GM18508 (cell line): ENCODE data around the gene RALGAPA1.

Source experiments
- ATAC-seq: cut with Tn5 transposase; IDR thresholded peaks from one replicate; pipeline ENCODE4 v1.9.1; 2021; ENCODE audit warnings: moderate number of reproducible peaks; ENCODE audit not compliant: insufficient read depth, unreplicated experiment

Gene RALGAPA1

DNA sequence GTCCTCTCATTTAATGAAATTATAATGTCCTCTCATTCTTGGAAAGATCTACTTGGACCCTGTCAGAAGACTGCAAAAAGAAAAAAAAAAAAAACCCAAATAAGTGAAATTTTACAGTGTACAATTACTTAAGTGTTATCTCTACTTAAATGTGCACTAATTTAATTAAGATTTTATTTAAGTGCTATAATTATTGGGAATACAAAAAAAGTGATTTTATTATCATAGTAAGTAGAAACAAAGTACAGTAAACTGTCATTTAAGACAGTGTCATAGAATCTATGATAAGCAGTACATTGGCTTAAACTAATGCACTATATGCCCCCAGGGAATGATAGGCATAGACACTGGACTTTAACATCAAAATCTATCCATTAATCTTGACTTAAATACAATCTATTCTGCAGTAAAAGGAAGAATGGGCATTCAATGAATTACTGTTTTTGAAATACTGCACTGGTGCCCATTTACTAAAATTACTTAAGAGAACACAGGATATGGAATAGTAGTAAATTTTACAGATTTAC, 251.8 kb downstream of the RALGAPA1 start:
- ATAC-seq, result no peak

DNA sequence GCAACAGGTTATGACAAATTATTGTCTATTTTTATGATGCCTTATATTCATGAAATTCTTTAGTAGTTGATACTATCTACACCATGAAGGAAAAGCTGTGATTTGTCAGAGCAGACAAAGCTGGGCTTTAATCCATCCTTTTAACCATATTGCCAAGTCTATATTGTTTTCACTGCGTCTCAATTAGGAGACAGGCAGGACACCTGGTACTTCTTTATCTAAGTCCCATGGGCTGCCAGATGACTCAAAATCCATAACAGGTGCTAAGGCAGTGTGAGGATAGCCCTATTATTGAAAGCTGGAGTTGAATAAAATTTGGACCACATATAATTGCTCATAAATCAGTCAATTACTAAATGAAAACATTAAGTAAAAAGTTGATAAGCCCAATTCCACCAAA, 252.5 kb downstream of the RALGAPA1 start:
- ATAC-seq, result no peak

DNA sequence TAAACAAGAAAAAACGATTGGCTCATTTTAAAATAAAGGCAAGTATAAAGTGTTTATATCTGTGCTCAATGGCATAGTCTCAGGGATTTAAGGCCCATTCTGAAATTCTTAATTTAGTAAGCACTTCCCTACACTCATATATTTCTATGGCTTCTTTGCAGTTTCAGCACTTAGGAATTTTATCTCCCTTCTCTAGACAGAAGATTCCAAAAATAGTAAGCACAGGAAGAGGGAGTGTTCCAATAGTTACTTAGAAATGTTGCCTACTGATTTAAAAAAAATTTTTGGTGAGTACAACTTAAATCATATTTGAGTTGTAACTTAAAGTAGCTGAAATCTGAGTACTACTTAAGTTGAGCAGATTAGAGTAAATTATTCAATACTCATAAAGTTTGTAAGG, 255.3 kb downstream of the RALGAPA1 start:
- ATAC-seq, result no peak

DNA sequence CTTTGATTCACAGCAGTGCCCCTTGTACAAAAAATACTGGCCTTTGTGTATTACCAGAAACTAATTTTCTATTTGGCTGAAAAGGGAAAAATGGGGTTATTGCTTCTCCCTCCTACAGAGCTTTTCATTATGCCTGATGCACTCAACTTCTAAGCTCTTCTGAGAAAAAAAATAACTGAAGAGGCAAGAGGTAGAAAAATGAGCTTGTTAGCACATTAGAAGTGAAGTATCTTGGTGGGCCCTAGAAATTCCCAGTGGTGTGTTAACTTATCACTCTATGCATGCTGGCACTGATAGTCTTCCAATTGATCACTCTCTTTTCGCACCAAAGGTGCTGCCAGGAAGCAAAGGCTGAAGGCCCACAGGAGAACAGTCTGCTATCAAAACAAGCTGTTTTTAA, 258.0 kb downstream of the RALGAPA1 start:
- no peak for ATAC-seq

DNA sequence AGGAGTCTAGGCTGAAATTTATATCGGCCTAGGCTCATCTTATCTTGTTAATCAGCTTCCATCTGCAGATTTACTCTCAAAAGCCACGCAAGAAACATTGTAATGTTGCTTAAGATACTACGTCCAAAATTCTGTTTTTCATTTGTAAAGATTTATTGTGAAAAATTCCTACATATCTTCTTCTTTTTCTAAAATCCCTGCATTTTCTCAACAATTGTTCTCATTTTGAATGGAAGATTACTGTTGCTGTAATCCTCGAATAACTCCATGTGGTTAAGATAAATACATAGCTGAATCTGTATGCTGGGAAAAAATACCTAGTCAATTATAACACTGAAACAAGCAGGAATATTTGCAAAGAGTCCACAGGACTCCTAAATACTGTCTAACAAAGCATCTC, 259.5 kb downstream of the RALGAPA1 start:
- ATAC-seq, result no peak

DNA sequence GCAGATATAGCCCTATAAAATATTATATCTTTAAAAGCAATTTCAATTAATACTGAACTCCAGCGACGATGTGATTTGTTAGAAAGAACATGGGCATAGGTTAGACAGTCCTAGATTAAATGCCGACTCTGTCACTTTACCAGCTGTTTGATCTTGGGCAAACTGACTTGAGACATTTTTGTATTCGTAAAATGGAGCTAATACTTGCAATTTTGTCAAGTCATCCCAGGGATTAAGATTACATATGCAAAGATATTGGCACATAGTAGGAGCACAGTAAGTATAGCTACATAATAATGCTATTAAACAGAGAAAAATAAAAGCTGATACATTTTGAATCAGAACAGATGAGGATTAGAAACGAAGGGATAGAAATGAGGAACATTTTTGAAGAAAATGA, 266.1 kb downstream of the RALGAPA1 start:
- ATAC-seq, result no peak

DNA sequence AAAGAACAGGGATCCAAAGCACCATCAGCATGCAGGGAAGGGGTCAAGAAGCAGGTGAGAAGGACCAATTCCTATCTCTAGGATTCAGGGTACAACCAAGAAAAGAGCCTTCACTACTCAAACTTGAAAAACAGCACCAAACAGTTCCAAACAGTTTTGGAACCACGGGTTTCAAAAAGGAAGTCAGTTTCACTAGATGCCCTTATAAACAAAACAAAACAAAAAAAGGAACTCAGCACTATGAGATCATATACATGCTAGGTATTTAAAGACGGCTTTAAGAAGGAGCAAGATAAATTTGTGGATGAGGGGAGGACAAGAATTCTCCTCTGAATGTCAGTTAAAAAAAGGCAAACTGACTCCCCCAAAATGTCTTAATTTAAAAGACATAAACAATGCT, 269.1 kb downstream of the RALGAPA1 start:
- no peak for ATAC-seq

DNA sequence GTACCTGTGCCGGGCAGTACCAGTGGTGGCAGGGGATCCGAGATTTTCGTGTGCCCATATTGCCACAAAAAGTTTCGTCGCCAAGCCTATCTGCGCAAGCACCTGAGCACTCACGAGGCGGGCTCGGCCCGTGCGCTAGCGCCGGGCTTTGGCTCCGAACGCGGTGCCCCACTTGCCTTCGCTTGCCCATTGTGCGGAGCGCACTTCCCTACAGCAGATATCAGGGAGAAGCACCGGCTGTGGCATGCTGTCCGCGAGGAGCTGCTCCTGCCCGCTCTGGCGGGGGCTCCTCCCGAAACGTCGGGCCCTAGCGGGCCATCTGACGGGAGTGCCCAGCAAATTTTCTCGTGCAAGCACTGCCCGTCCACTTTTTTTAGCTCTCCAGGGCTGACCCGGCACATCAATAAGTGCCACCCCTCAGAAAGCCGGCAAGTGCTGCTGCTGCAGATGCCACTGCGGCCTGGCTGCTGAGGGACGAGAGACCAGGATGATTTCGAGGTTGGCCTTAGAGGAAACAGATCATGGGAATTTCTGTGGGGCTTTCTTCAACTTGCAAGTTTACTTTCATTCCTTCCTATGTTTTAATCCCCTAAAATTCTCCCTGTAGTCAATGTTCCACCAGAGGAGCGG, 273.5 kb downstream of the RALGAPA1 start:
- ATAC-seq, result no peak

DNA sequence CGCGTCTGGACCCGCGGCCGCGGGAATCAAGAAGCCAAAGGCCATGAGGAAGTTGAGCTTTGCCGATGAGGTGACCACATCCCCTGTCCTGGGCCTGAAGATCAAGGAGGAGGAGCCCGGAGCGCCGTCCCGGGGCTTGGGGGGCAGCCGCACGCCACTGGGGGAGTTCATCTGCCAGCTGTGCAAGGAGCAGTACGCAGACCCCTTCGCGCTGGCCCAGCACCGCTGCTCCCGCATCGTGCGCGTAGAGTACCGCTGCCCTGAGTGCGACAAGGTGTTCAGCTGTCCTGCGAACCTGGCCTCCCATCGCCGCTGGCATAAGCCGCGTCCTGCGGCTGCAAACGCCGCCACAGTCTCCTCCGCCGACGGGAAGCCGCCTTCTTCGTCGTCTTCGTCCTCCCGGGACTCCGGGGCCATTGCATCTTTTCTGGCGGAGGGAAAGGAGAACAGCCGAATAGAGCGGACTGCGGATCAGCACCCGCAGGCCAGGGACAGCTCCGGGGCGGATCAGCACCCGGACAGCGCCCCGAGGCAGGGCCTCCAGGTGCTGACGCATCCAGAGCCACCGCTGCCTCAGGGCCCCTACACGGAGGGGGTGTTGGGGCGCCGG, 274.1 kb downstream of the RALGAPA1 start:
- no peak for ATAC-seq

DNA sequence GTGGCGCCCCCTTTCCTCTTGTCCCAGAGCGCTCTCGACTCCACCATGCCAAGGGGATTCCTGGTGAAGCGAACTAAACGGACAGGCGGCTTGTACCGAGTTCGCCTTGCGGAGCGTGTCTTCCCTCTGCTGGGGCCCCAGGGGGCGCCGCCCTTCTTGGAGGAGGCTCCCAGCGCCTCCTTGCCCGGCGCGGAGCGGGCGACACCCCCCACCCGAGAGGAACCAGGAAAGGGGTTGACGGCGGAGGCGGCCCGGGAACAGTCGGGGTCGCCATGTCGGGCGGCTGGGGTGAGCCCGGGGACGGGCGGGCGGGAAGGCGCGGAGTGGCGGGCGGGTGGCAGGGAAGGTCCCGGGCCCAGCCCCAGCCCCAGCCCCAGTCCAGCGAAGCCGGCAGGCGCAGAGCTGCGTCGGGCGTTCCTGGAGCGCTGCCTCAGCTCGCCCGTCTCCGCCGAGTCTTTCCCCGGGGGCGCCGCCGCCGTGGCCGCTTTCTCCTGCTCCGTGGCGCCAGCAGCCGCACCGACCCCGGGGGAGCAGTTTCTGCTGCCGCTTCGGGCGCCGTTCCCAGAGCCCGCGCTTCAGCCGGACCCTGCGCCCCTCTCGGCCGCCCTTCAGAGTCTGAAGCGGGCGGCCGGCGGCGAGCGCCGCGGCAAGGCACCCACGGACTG, 274.8 kb downstream of the RALGAPA1 start:
- ATAC-seq, result no peak

DNA sequence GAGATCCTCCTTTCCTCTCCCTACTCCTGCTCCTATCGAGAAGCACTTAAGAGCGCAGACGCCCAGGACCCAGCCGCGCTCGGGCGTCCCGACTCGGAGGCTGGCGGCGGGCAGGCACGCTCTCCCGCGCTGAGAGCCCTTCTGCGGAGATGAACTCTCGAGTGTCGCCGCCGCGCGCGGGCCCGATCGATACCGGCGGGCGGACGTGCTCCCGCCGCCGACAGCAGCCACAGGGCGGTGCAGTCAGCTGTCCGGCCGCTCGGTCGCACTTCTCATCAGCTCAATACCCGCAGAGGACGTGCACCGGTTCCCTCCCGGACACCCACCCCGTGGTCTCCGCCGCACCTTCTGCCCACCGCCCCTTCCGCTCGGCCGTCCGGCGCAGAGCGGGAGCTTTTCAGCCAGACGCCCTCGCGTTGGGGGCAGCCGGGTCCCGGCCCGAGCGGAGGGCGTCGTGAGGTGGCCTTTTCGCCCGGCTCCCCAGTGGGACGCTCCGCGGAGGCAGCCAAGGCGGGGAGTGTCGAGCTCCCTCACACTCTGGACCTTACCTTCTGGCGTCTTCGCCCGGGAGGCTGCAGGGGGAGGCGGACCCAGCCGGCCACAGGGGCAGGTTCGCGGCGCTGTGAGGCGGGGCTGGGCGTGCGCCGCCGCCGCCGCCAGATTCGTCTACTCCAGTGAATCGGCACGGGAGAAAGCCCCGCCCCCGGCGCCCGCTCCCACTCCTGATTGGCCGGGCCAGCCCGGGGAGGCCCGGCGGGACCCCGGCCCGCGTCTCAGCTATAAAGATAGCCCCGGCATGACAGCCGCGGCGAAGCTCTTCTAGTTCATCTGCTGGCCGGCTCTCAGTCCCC, 275.5 kb downstream of the RALGAPA1 start, which contains the start of gene INSM2:
Gene INSM2, plus strand, starts transcription at position 808 of the 851 bp plus-strand sequence. CDS start 89 bp downstream, outside the sequence.
- no peak for ATAC-seq

DNA sequence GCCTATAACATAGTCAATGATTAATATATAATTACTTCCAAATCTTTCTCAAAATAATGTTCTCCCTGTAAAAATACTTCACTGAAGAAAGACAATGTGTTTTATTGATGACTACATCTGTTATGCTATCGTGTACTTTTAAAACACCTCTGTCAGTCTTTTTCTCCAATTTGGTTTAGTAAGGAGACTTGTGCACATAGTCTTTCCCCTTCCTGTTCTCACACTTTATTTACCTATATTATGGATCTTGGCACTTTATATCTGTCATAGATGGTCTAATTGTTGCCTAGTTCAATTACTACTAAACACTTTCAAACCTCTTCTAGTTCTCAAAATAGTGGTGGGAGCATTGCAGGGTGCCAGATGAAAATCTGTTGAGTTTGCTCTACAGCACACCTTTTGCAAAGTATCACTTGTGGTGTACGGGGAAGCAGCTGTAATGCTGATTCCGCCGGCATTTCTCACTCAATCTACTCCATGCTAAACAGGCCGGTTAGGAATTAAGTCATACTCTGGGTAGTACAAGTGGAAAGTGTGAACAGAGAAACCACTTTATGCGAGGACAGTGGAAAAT, 276.2 kb downstream of the RALGAPA1 start:
- ATAC-seq, result no peak

DNA sequence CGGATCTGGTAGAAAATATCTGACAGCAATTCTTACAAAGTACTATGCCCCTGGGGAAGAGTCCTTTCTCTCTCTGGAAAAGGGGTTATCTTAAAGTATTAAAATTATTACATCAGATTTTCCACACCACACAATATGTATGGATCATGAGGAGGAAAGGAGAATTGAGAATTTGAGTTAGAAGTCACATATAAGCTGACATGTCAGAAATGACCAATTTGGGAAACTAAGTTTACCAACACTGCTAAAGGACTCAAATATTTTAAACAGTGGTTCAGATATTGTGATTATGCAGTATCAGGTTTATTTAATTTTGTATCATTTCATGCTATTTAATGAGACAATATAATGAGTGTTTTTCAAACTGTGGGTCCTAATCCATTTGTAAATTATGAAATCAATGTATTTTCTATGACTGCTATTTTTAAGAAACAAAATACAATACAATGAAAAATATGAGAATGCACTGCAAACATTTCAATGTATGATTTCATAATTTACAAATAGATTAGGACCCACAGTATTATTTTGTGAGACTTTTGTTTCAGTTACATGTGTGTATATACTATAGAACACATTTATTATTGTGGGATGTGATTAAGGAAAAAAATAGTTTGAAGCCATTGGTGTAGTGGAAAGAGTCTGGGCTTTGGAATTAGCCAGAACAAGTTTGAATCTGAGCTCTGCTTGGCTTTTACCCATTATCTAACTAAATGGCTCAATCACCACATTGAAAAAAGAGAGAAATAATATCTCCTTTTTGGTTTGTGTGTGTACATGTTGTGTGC, 276.9 kb downstream of the RALGAPA1 start:
- no peak for ATAC-seq

DNA sequence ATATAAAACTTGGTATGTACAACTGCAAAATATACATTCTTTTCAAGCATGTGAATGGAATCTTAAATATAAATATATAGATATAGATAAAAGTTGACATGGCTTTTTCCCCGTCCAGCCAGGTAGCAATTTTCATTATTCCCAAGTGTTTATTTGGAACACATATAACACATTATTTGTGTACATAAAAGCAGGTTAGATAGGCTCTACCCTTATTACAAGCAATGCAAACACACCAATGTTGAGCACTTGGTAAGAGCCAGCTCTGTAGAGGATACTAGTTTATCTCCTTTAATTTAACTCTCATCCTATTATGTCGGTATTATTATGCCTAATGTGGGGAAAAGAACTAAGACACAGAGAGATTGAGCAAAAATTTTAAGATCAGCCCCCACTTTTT, 282.1 kb downstream of the RALGAPA1 start:
- no peak for ATAC-seq

DNA sequence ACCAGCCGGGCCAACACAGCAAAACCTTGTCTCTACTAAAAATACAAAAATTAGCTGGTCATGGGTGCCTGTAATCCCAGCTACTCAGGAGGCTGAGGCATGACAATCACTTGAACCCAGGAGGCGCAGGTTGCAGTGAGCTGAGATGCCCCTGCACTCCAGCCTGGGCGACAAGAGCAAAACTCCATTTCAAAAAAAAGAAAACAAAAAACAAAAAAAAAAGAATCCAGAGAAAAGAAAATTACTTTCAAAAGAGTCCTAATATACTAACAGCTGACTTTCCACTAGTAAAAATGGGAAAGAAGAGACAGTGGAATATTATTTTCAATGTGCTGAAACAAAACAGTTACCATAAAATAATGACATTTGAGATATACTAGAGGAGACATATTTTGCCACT, 283.4 kb downstream of the RALGAPA1 start:
- ATAC-seq, result no peak

DNA sequence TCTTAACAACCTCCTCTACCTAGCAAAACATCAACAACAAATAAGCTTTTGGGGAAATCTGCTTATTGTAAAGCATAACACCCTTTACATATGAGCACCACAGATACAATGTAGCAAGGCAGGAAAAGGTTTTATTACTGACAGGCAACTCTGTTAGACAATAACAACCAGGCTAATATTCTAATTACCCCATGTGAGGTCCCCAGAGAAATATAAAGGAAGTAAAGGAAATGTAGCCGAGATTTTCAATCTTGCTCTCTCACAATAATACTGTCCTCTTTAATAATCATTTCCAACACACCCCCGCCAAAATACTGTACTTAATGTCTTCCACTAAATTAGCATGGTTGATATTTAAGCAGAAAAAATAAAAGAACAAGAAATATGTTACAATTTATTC, 289.1 kb downstream of the RALGAPA1 start:
- ATAC-seq, result no peak

DNA sequence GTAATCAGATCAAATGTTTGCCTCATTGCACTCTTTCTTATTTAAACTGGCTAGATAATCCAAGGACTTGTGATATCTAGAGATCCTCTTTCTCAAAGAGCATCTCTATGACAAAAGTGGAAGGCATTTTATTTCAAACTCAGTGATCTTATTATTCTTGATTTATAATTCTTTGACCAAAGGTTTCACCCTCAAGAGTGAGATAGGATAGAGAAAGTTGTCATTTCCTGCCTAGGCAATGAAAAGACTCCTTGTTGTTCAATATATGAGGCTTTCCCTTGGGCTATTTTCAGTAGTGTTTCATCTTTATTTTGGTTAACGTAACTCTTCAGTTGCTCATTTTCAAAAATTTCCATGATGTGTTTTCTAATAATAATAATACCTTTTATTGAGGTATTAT, 293.2 kb downstream of the RALGAPA1 start:
- no peak for ATAC-seq

DNA sequence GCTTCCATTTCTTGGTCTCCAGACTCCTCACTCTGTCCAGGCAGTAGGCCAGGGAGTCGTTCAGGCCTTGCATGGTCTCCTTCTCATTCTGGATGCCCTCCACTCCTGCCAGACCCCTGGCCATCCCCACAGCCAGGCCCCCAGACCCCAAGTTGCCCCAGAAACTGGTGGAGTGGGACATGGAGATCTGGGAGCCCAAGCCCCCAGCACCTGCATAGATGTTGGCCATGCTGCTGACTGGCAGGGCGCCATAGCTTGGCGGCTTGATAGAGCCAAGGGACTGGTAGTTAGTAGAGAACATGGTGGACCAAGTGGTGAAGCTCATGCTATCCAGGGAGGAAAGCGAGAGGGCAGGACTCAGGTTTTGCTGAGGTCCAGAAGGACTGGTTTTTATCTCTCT, 296.3 kb downstream of the RALGAPA1 start:
- no peak for ATAC-seq

DNA sequence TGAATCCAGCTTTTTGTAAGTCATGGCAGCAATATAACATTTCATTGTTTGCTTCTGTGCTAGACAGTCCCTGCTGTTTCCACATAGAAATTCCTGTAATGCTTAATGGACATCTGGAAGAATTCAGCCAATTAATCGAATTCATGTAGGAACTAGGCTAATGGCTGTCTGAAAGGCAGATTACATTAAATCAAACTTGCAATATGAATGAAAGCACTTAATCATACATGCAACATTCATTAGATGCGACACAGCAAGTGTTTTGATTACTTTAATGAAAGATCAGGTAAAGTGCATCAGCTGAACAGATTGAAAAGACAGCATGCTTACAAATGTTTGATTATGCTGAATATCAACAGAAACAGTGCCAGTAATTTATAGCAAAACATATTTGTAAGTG, 299.2 kb downstream of the RALGAPA1 start:
- ATAC-seq, result no peak

DNA sequence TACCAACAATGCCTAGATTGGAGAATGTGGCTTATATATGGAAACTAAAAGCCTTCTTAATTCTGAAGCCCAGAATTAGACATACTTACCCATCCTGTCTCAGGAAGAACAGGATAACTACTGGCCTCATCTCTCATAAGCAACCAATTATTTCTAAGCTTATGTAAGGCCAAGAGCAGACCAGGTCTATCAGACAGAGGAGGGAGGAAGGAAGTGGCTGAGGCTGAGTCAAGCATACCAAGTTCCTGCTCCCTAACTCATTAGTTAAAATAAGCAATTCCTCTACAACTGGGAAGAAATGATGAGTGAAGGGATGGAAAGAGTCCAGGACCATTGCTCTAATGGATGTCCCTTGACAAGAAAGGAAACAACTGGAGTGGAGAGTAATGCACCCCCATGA, 302.2 kb downstream of the RALGAPA1 start:
- no peak for ATAC-seq
